Measurements from ENCODE around the gene RPS19BP1.
"Not testable (repeated sequence)": the region's sequence is repeated elsewhere in the genome, so short reads cannot be mapped to it uniquely, and the experiment has no call there.

Gene RPS19BP1

GRCh38 chr22:39527481-39527961 is 5.0 kb downstream of the RPS19BP1 start:
- DNase-seq, result no peak

DNA sequence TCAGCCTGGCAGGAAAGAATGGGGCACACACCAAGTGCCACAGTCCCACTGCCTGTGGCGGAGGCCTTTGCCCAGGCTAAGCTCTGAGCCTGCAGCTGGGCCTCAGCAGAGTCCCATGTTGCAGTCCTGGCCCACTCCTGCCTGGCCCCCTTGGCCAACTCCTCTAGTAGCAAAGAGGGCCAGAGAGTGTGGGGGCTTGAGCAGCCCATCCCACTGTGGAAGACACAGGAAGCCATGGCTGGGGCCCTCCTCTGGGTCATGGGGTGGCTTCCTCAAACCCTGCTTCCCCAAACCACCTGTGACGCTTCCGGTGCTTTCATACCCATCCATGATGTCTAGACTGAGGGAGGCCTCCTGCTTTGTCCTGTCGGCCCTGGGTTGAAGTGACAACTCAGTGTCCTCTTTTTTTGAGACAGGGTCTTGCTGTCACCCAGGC is 5.8 kb downstream of the RPS19BP1 start:
- DNase-seq, result no peak

DNA sequence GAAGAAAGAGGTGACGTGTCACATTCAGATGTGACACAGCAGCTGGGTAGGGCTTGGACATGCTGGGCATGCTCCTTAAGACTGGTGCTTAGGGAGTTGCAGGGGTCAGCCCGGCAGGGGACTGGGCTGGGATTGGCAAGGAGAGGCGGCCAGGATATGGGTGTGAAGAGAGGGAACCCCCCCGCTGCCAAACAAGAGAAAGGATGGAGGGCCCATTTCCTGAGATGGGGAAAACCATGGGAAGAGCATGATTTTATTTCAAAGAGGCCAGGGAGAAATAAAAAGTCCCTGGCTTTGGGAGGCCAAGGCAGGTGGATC is 6.9 kb downstream of the RPS19BP1 start:
- no peak for DNase-seq

- DNase-seq, result no peak
These were observed 7.5 kb downstream of the RPS19BP1 start for GRCh38 chr22:39524753-39525657.

DNA sequence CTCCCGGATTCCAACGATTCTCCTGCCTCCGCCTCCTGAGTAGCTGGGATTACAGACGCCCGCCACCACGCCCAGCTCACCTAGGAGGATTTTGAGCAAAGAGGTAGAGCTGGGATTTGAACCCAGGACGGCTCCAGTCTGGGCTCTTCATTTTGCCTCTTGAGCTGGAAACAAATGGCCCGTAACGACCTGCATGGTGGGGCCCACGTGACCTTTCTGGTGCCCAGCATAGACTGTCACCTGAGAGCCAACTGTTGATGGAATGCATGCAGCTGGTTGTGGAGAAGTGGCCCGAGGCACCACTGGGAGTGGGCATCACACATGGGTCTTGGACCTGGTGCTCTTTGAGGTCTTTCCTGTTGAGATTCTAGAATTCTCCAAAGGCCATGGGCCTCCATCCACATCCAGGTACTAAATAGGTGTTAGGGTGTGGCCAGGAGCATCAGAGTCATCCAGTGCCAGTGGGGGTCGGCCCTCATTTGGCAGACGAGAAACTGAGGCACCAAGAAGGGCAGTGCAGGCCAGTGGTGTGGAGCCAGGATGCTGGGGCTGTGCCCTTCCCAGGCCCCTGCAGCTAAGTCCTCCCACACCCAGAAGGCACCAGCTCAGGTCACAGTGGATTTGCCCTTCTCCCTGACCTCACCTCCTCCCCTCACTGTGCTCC is 8.3 kb downstream of the RPS19BP1 start:
- peak; percentile 41 for DNase-seq

DNA sequence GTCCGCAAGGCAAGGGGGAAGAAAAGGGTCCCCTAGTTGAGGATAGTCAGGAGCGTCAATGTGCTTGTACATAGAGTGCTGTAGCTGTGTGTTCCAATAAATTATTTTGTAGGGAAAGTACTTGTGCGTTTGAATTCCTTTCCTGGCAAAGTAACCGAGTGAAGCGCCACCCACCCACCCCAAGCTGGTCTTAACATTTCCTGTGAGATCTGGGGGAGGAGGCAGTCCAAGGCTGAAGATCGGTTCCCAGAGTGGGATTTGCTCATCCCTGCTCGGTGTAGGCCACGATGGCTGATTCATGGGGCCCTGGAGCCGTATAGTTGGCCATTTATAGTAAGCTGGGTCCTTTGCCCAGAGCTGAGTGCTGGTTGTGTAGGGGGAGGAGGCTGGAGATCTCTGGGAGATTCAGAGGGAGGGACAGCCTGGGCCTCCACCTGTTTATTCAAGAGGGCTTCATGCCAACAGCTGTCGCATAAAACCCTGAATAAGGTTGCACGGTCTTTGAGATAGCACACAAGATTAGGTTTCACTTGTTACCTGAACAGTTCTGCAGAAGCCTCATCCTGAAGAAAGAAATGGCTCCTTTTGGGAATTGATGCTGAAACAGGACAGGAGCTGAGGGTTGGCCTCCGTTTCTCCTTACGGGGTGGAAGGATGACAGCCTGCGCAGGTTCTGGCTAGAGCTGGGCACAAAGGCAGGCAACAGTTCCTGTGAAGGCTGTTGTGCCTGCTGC is 9.8 kb downstream of the RPS19BP1 start:
- peak; percentile 74 for DNase-seq

- not testable (repeated sequence) for DNase-seq
These were observed 10.5 kb downstream of the RPS19BP1 start for GRCh38 chr22:39522091-39522490.

DNA sequence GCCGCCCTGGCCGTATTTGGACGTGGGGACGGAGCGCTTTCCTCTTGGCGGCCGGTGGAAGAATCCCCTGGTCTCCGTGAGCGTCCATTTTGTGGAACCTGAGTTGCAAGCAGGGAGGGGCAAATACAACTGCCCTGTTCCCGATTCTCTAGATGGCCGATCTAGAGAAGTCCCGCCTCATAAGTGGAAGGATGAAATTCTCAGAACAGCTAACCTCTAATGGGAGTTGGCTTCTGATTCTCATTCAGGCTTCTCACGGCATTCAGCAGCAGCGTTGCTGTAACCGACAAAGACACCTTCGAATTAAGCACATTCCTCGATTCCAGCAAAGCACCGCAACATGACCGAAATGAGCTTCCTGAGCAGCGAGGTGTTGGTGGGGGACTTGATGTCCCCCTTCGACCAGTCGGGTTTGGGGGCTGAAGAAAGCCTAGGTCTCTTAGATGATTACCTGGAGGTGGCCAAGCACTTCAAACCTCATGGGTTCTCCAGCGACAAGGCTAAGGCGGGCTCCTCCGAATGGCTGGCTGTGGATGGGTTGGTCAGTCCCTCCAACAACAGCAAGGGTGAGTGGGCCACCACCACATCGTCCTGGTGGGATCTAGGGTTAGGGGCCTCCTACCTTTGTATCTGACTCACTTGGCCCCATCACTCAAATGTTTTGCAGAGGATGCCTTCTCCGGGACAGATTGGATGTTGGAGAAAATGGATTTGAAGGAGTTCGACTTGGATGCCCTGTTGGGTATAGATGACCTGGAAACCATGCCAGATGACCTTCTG is 11.3 kb downstream of the RPS19BP1 start:
- not testable (repeated sequence) for DNase-seq

DNA sequence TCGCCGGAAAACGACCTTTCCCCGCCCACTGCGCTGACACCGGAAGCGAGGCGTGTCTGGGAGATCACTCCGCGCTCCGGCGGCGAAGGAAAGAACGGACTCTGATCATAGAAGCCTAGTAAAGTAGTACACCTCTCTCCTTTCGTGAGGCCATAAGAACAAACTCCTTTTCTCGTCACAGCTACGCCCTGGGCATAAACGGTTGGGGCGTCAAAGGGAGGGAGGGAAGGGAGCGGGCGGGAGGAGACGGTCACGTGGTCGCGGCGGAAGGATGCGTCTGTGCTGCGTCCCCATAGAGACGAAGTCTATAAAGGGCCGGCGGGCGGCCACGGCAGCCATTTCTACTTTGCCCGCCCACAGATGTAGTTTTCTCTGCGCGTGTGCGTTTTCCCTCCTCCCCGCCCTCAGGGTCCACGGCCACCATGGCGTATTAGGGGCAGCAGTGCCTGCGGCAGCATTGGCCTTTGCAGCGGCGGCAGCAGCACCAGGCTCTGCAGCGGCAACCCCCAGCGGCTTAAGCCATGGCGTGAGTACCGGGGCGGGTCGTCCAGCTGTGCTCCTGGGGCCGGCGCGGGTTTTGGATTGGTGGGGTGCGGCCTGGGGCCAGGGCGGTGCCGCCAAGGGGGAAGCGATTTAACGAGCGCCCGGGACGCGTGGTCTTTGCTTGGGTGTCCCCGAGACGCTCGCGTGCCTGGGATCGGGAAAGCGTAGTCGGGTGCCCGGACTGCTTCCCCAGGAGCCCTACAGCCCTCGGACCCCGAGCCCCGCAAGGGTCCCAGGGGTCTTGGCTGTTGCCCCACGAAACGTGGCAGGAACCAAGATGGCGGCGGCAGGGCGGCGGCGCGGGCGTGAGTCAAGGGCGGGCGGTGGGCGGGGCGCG is 12.1 kb downstream of the RPS19BP1 start, which contains the start of gene ATF4:
Gene ATF4 (plus strand): TSS at position 337 of the 880 bp plus-strand sequence. CDS start 884 bp downstream, outside the sequence.
- DNase-seq, result peak; percentile 62

DNA sequence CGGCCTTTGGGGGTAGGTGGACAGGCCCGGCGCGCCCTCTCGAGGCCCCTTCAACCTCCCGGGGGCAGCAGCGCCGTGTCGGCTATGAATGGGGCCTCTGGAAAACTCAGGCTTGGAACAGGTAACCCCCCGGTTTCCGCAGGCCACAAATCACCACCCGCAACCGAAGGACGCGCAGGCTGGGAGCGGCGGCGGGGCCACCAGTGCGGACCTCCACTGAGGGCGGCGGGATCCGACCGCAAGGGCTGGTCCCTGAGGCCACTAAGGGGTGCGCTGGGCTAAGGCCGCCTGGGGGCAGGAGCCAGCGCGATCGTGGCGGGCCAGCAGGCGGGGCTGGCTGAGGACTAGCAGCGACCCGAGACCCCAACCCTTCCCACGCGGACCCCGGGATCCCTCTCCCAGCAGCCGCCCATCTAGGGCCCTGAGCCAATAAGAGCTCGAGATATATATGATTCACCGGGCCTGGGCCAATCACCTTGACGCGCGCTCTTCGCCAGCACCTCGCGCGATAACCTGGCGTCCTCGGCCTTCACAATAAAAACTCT is 12.8 kb downstream of the RPS19BP1 start:
- peak; percentile 99 for DNase-seq

DNA sequence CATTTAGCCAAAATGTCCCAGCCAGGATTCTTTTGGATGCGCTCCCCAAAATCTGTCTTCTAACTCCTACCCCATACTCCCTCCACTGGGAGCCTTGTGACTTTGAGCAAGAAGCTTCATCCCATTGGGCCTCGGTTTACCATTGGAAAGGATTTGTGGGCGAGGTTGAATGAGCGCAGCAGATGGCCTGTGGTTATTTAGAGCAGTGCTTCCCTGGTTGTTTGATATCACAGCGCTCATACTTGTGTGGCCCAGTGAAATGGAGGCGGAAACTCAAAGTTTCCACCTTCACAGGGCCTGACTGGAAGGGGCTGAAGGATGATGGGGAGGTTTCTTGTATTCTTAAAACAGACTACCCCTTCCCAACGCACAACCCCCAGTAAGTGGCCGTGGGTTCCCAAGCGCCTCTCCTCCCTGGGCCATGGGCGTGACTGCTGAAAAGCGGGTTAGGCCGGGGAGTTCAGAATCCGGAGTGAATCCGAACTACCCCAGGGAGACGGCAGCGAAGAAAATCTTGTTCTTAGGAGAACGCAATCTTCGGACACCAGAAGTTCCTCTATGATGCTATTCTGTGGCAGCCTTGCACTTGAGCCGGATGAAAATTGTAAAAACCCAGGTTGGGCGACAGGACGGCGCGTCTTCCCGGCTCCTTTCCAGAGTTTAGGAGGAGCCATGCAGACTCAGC is 13.4 kb downstream of the RPS19BP1 start:
- no peak for DNase-seq

- DNase-seq, result no peak
These were observed 14.3 kb downstream of the RPS19BP1 start for GRCh38 chr22:39518144-39518786.

GRCh38 chr22:39517470-39517869 is 15.1 kb downstream of the RPS19BP1 start:
- no peak for DNase-seq

GRCh38 chr22:39515266-39516050 is 17.1 kb downstream of the RPS19BP1 start:
- DNase-seq, result no peak

DNA sequence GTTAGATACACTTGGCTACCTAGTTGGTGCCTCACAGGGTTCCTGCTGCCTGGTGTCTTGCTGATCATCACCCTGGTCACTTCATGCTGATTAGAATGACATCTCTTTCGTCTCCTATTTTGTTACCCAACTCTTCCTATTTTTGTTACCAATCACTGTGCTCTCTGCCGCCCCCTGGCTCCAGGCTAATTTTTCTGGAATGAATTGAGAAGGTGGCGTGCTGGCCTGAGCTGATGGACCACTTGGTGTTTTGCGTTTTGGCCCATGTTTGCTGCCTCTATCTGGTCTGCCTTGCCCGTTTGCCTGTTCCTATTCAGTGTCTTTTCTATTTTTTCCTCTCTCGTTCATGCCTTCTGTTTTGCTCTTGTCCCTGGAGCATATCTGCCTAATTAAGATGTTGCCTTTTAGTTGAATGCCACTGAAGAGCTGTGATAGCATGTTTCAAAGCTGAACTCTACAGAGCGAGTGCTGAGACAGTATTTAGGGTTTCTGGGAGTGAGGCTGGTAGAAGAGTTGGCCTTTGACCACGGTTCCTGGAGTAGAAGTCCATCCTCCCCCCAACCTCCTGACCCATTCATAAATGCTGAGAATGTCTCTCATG is 18.1 kb downstream of the RPS19BP1 start:
- peak; percentile 44 for DNase-seq

GRCh38 chr22:39513791-39514190 is 18.8 kb downstream of the RPS19BP1 start:
- DNase-seq, result no peak

DNA sequence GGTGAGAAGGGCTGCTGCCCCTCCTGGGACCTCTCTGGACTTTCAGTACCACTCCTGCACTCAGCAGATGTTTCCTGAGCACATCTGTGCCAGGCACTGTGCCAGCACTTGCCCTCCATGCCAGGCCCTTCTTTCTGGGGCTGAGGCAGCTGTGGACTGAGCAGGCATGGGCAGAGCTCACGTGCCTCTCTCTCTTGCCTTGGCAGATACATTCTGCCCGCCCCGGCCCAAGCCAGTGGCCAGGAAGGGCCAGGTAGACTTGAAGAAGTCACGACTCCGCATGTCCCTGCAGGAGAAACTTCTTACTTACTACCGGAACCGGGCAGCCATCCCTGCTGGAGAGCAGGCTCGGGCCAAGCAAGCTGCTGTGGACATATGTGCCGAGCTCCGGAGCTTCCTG is 20.5 kb downstream of the RPS19BP1 start:
- no peak for DNase-seq

DNA sequence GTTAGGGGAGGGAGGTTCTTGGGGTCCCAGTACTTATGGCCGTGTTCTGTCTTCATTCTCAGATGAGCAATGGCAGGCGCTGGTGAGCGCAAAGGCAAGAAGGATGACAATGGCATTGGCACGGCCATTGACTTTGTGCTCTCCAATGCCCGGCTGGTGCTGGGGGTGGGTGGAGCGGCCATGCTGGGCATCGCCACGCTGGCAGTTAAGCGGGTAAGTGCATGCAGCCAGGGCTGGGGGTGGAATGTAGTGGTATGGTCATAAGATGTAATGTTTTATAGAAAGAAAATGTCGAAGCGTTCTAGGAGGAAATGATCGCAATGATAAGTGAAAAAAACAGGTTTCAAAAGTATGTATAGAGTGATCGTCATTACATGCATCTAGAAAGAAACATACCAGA is 21.3 kb downstream of the RPS19BP1 start:
- no peak for DNase-seq

Measured in EL (cell line).